Measurements from ENCODE around the gene PTPN1.

Gene PTPN1

DNA sequence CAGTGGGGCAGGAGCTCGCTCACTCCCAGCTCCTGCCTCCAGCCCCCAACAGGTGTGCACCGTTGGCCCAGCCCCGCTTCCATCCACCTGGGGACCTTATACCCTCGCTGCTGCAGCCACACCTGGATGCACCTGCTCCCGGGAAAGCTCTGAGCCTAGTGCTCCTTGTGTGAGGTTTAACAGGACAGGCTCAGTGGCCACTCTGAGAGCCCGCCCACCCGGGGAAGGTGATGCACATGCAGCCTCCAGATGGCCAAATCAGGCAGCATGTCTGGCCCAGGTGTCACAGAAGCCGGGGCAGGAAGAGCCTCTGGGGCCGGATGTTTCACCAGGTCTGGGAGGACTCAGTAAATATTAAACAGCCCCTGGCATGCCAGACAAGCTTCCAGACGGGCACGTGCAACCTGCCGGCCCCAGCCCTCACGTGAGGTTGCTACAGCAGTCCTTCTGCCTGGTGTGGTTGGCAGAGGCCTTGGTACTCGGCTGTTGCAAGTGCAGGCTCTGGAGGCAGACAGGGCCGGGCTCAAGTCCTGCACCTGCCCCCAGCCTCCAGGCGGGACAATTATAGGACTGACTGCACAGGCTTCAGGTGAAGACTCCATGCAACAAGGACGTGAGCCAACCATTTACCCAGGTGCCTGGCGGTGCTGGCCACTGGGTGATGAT is 114.3 kb downstream of the PTPN1 start:
- Histone ChIP-seq H3K4me1 (peaks cover 19 to 62% (median 54%) of the 10 kb centered on the region in 10 experiments), H3K4me2 (peak overlapping the region in 8 of 11 experiments; percentile 70 to 97 (median 86); a peak in 16 of 22 replicates), H3K9me3 (replicated peaks in 1 of 11) (peaks cover 10 to 16% (median 12%) of the 10 kb centered on the region in 11 experiments), H3K36me3 (peaks cover 0 to 5% (median 0%) of the 10 kb centered on the region in 11 experiments; a peak in 1 of 22 replicates), H4K20me1 (no peaks in the 10 kb centered on the region; a peak in 1 of 22 replicates), H3K27me3 (0 out of 22 replicates have a peak, but pooled peaks cover 0 to 6% (median 0%) of the 10 kb centered on the region in 11 experiments), H3K9ac (peak overlapping the region in 1 of 11 experiments; percentile 61; a peak in 1 of 22 replicates), H3K4me3 (no peak overlapping the region), H3K27ac (peak overlapping the region in 6 of 11 experiments; percentile 53 to 74 (median 70); a peak in 8 of 22 replicates)
- no peak for TF ChIP-seq Cebpa-rat (IDR thresholded peaks at IDR 0.05)

DNA sequence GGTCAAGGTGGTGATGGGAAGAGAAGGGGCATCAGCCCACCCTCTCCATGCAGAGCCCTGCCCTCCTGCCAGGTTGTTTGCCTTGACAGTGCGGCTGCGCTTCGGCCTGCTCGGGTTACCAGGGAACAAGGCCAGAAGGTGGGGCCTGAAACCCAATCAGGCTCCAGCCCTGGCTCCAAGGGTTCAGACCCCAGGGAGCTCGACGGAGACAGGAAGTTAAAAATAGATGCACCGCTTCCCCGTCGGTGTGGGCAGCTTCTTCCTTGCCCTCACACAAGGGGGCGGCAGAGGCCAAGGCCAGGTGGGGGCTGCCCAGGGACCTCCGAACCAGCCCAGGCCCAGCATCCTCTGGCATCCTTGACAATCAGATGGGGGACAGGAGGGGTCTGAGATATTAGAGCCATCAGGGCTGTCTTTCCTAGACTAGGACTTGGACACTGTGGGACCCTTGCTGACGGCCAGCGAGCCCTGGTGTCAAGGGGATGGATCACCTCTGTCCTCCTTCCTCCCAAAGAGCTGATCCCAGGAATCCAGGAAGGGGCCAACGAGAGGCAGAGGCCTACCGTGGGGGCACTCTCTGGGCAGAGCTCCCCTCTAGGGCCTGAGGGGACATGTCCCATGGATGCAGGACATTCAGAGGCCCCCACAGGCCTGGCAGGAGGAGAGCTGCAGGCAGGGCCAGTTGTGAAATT is 115.9 kb downstream of the PTPN1 start:
- Histone ChIP-seq H3K27ac (peak overlapping the region in 9 of 11 experiments; percentile 25 to 74 (median 64); a peak in 17 of 22 replicates), H3K9ac (peak overlapping the region in 9 of 11 experiments; percentile 2 to 70 (median 57); a peak in 14 of 22 replicates), H3K9me3 (replicated peaks in 1 of 11) (peaks cover 4 to 7% (median 6%) of the 10 kb centered on the region in 11 experiments), H3K36me3 (peaks cover 0 to 4% (median 0%) of the 10 kb centered on the region in 11 experiments; a peak in 1 of 22 replicates), H3K27me3 (0 out of 22 replicates have a peak, but pooled peaks cover 0 to 6% (median 0%) of the 10 kb centered on the region in 11 experiments), H3K4me2 (peak overlapping the region; percentile 50 to 97 (median 75)), H3K4me1 (peaks cover 22 to 79% (median 70%) of the 10 kb centered on the region in 10 experiments), H3K4me3 (no peak overlapping the region), H4K20me1 (no peaks in the 10 kb centered on the region; a peak in 1 of 22 replicates)
- TF ChIP-seq Cebpa-rat (IDR thresholded peaks at IDR 0.05) = no peak

DNA sequence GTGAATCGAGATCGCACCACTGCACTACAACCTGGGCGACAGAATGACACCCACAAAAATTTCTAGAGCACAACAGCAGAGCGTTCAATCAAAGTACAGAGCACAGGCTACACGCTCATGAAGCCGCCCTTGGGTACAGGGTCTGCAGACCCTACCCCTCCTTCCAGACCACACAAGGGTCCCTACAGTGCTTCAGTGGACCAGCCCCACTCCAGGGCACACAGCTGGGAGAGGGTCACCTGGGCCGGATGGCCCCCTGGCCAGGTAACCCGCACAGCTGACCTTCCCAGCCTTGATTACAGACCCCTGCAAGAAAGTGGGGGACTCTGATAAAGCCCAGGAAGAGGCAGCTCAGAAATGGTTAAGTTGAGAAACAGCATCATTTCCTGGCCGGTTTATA is 117.6 kb downstream of the PTPN1 start:
- no peaks in the 10 kb centered on the region for H3K9me3 ChIP-seq (replicated peaks in 1 of 11)
- no peaks in the 10 kb centered on the region for H3K36me3 ChIP-seq
- peak overlapping the region; percentile 69 to 97 (median 93); a peak in 21 of 22 replicates for H3K4me2 ChIP-seq
- H3K27ac ChIP-seq = peak overlapping the region in 8 of 11 experiments; percentile 65 to 83 (median 79); a peak in 16 of 22 replicates
- H4K20me1 ChIP-seq = no peaks in the 10 kb centered on the region; a peak in 1 of 22 replicates
- H3K4me3 ChIP-seq = peak overlapping the region in 3 of 10 experiments; percentile 55 to 59 (median 55); a peak in 2 of 20 replicates
- TF ChIP-seq Cebpa-rat (IDR thresholded peaks at IDR 0.05) = no peak
- H3K9ac ChIP-seq = peak overlapping the region in 9 of 11 experiments; percentile 7 to 78 (median 70); a peak in 15 of 22 replicates
- H3K27me3 ChIP-seq = 0 out of 22 replicates have a peak, but pooled peaks cover 0 to 6% (median 0%) of the 10 kb centered on the region in 11 experiments
- H3K4me1 ChIP-seq = peaks cover 22 to 95% (median 86%) of the 10 kb centered on the region in 10 experiments

DNA sequence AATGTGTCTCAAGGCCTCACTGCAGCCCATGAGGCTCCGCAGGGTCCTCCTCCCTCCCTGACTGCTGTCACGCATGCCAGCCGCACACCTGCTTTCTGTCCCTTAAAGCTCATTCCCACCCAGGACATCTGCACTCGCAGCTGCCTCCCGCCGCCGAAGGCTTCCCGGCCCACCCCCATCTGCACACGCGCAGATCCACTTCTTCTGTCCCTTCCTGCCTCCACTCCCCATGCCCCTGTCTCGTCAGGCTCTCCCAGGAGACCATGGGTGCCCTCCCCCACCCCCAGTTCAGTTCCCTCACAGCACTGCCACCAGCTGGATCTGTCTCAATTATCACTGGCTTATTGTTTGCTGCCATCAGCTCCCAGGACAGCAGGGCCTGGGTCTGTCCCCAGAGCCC is 118.1 kb downstream of the PTPN1 start:
- peak overlapping the region; percentile 11 to 78 (median 70); a peak in 20 of 22 replicates for H3K9ac ChIP-seq
- H3K27me3 ChIP-seq = 0 out of 22 replicates have a peak, but pooled peaks cover 0 to 6% (median 0%) of the 10 kb centered on the region in 11 experiments
- H3K27ac ChIP-seq = peak overlapping the region in 10 of 11 experiments; percentile 8 to 83 (median 76); a peak in 18 of 22 replicates
- peak overlapping the region in 8 of 10 experiments; percentile 36 to 60 (median 55); a peak in 15 of 20 replicates for H3K4me3 ChIP-seq
- H3K4me2 ChIP-seq = peak overlapping the region; percentile 69 to 97 (median 93)
- H3K4me1 ChIP-seq = peaks cover 22 to 95% (median 87%) of the 10 kb centered on the region in 10 experiments
- H4K20me1 ChIP-seq = no peaks in the 10 kb centered on the region; a peak in 1 of 22 replicates
- no peak for TF ChIP-seq Cebpa-rat (IDR thresholded peaks at IDR 0.05)
- no peaks in the 10 kb centered on the region for H3K9me3 ChIP-seq (replicated peaks in 1 of 11)
- no peaks in the 10 kb centered on the region for H3K36me3 ChIP-seq

DNA sequence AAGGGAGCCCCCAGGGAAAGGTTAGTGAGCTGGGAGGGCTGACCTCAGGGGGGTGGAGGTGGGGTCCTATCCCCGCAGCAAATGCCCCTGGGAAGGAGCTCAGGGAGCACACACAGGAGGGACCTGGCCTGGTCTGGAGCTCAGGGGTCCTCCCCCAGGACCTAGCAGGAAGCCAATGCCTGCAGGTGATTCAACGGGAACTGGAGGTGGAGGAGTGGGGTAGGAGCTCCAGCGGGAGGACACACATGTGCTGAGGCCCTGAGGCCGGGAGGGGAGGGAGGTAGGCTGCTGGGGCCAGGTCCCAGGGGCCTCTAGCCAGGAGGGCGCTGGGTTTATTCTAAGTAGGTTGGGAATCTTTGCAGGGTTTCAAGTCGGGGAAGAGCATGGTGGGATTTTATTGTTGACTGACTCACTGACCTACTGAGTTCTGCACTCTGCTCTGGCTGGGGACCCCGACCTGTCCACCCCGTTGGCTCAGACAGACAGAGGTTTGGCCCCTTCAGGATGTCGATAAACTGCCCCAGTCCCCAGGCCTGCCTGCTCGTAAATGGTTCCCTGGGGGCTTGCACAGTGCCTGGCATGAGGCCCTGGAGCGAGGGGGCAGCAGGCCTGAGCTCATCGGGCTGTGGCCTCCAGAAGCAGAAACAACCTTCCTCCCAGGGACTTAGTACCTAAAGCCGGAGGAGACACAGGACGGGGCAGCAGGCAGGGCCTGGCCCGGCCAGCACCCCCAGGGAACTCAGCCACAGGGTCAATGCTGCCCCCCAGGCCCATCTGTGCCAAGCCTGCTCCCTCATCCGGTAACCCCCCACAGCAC is 118.9 kb downstream of the PTPN1 start:
- 0 out of 22 replicates have a peak, but pooled peaks cover 0 to 6% (median 0%) of the 10 kb centered on the region in 11 experiments for H3K27me3 ChIP-seq
- peak overlapping the region in 8 of 10 experiments; percentile 36 to 60 (median 55); a peak in 15 of 20 replicates for H3K4me3 ChIP-seq
- H3K9me3 ChIP-seq (replicated peaks in 1 of 11) = no peaks in the 10 kb centered on the region
- no peaks in the 10 kb centered on the region; a peak in 1 of 22 replicates for H4K20me1 ChIP-seq
- H3K36me3 ChIP-seq = no peaks in the 10 kb centered on the region
- peak overlapping the region in 10 of 11 experiments; percentile 8 to 83 (median 76); a peak in 18 of 22 replicates for H3K27ac ChIP-seq
- H3K9ac ChIP-seq = peak overlapping the region; percentile 11 to 78 (median 70); a peak in 20 of 22 replicates
- peaks cover 22 to 96% (median 93%) of the 10 kb centered on the region in 10 experiments for H3K4me1 ChIP-seq
- peak overlapping the region; percentile 69 to 97 (median 93) for H3K4me2 ChIP-seq
- TF ChIP-seq Cebpa-rat (IDR thresholded peaks at IDR 0.05) = no peak

DNA sequence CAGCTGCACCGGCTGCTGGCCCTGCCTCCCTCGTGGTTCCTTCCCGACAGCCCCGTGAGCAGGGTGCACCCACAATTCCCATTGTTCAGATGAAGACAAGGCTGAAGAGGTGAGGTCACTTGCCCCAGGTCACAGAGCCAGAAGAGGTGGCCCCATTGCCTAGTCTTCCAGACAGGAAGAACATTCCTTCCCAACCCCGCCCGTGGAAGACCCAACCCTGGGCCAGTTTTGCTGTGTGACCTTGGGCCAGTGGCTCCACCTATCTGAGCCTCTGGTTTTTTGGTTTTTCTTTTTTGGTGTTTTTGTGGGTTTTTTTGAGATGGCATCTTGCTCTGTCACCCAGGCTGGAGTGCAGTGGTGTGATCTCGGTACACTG is 119.5 kb downstream of the PTPN1 start:
- Histone ChIP-seq H3K9me3 (replicated peaks in 1 of 11) (no peaks in the 10 kb centered on the region), H3K4me2 (peak overlapping the region; percentile 69 to 97 (median 93)), H3K4me1 (peaks cover 22 to 93% (median 88%) of the 10 kb centered on the region in 10 experiments), H3K4me3 (peak overlapping the region in 7 of 10 experiments; percentile 46 to 60 (median 55); a peak in 11 of 20 replicates), H3K9ac (peak overlapping the region in 9 of 11 experiments; percentile 11 to 78 (median 70); a peak in 17 of 22 replicates), H4K20me1 (no peaks in the 10 kb centered on the region; a peak in 1 of 22 replicates), H3K27ac (peak overlapping the region in 9 of 11 experiments; percentile 26 to 83 (median 77); a peak in 17 of 22 replicates), H3K36me3 (no peaks in the 10 kb centered on the region), H3K27me3 (0 out of 22 replicates have a peak, but pooled peaks cover 0 to 6% (median 0%) of the 10 kb centered on the region in 11 experiments)
- no peak for TF ChIP-seq Cebpa-rat (IDR thresholded peaks at IDR 0.05)

DNA sequence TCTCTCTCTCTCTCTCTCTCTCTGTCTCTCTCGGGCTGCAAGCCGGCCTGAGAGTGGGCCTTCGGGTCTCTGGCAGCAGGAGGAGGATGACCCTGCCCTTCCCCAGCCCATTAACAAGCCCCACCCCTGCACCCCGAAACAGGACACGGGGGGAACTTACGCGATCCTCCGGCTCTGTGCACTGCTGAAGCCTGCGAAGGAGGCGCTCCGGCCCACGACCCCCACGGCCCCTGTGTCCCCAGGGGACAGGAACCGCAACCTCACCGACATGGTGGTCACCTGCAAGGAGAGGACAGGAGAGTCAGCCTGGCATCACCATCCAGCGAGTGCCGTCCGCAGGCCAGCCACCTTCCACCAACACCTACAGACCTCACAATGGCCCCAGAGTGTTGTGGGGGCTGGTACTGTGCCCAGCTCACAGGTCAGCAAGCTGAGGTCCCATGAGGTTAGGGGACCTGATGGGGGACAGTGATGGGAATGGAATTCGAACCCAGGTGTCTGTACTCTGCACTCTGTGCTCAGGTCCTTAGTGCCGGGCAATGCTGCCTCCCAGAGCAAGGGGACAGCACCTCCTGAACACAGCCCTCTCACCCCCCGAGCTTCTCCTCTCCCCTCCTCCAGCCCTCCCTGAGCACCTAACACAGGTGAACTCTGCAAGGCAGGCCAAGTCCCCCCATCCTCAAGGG is 120.5 kb downstream of the PTPN1 start:
- Histone ChIP-seq H3K9me3 (replicated peaks in 1 of 11) (no peaks in the 10 kb centered on the region), H4K20me1 (no peaks in the 10 kb centered on the region), H3K4me3 (no peak overlapping the region), H3K27ac (peak overlapping the region in 3 of 11 experiments; percentile 77 to 82 (median 81); a peak in 6 of 22 replicates), H3K27me3 (0 out of 22 replicates have a peak, but pooled peaks cover 0 to 6% (median 0%) of the 10 kb centered on the region in 11 experiments), H3K4me2 (peak overlapping the region in 8 of 11 experiments; percentile 81 to 97 (median 95); a peak in 15 of 22 replicates), H3K4me1 (peaks cover 22 to 89% (median 82%) of the 10 kb centered on the region in 10 experiments), H3K9ac (peak overlapping the region in 2 of 11 experiments; percentile 31 to 76; a peak in 3 of 22 replicates), H3K36me3 (no peaks in the 10 kb centered on the region)
- no peak for TF ChIP-seq Cebpa-rat (IDR thresholded peaks at IDR 0.05)

All from BLaER1 treated with 17β-estradiol and CSF1 and Interleukin-3, amounts not matched to agents 10 nM and 100 nM (cell line).